RKO (cell line): ENCODE data around the gene SPTAN1.
"Not testable (repeated sequence)": the region's sequence is repeated elsewhere in the genome, so short reads cannot be mapped to it uniquely, and the experiment has no call there.

ENCODE experiments used
- DNase-seq: peaks from one replicate; pipeline ENCODE4 v3.0.0-alpha.2; 2016; ENCODE audit warnings: low spot score

Gene SPTAN1

GRCh38 chr9:128633601-128634000 lies 81.2 kb downstream of the SPTAN1 start:
- DNase-seq, result no peak

- DNase-seq, result no peak
Measured at GRCh38 chr9:128634111-128634510, 81.7 kb downstream of the SPTAN1 start.

- no peak for DNase-seq
Measured at GRCh38 chr9:128634651-128635262, 82.4 kb downstream of the SPTAN1 start.

- DNase-seq, result peak; percentile 99
Measured at GRCh38 chr9:128635266-128636023, 83.1 kb downstream of the SPTAN1 start.

- no peak for DNase-seq
Measured at GRCh38 chr9:128636024-128636390, 83.6 kb downstream of the SPTAN1 start.

GRCh38 chr9:128636556-128637530 lies 84.5 kb downstream of the SPTAN1 start:
- DNase-seq, result no peak

- DNase-seq, result no peak
Measured at GRCh38 chr9:128637656-128638055, 85.3 kb downstream of the SPTAN1 start.

- DNase-seq, result no peak
Measured at GRCh38 chr9:128638580-128638979, 86.2 kb downstream of the SPTAN1 start.

- DNase-seq, result no peak
Measured at GRCh38 chr9:128640603-128641002, 88.2 kb downstream of the SPTAN1 start.

- no peak for DNase-seq
Measured at GRCh38 chr9:128642675-128643245, 90.4 kb downstream of the SPTAN1 start.

GRCh38 chr9:128643519-128644300 lies 91.3 kb downstream of the SPTAN1 start:
- no peak for DNase-seq

GRCh38 chr9:128648206-128648605 lies 95.8 kb downstream of the SPTAN1 start:
- not testable (repeated sequence) for DNase-seq

GRCh38 chr9:128651798-128652197 lies 99.4 kb downstream of the SPTAN1 start:
- DNase-seq, result no peak

- no peak for DNase-seq
Measured at GRCh38 chr9:128653908-128654307, 101.5 kb downstream of the SPTAN1 start.

- DNase-seq, result no peak
Measured at GRCh38 chr9:128654481-128654880, 102.1 kb downstream of the SPTAN1 start.

- DNase-seq, result peak; percentile 98
Measured at GRCh38 chr9:128656416-128657343, 104.3 kb downstream of the SPTAN1 start, which contains the start of gene DYNC2I2. Gene DYNC2I2 (minus strand): TSS chr9:128656847. CDS start chr9:128656726, 121 bp downstream.

GRCh38 chr9:128657344-128657704 lies 104.9 kb downstream of the SPTAN1 start:
- DNase-seq, result no peak

GRCh38 chr9:128657796-128658195 lies 105.4 kb downstream of the SPTAN1 start:
- no peak for DNase-seq

GRCh38 chr9:128666481-128666941 lies 114.1 kb downstream of the SPTAN1 start:
- DNase-seq, result peak; percentile 61

GRCh38 chr9:128669786-128670185 lies 117.4 kb downstream of the SPTAN1 start:
- no peak for DNase-seq
